ENCODE measurements around the gene CARMIL1.

GRCh38 chr6:25279748-25280343 is 672 bp downstream of the CARMIL1 start:
- TF ChIP-seq POLR2A (IDR thresholded peaks at IDR 0.05; ENCODE audit: low read length): no peak
- TF ChIP-seq GATA1 (IDR thresholded peaks at IDR 0.05; ENCODE audit: low read depth, low read length): no peak
